ENCODE results near the gene TTC23.

DNA sequence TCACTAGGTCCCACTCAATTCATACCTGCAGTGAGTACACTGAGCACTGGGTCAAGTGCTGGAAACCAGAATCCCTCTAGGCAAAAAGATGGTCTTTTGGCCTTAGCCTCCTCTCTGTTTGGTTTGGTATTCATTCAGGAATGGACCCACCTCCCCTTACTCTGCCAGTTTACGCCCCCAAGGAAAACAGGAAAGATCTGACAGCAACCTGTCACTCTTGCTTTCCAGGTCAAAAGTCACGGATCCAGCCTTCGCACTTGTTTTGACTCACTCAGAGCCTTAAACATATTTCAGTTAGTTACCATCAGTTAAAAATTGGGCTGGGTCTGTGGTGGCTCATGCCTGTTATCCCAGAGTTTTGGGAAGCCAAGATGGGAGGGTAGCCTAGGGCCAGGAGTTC lies 76.4 kb downstream of the TTC23 start:
- no peak for TF ChIP-seq EP300 (IDR thresholded peaks at IDR 0.05; ENCODE audit: low read length)
- TF ChIP-seq, protein P1, sequence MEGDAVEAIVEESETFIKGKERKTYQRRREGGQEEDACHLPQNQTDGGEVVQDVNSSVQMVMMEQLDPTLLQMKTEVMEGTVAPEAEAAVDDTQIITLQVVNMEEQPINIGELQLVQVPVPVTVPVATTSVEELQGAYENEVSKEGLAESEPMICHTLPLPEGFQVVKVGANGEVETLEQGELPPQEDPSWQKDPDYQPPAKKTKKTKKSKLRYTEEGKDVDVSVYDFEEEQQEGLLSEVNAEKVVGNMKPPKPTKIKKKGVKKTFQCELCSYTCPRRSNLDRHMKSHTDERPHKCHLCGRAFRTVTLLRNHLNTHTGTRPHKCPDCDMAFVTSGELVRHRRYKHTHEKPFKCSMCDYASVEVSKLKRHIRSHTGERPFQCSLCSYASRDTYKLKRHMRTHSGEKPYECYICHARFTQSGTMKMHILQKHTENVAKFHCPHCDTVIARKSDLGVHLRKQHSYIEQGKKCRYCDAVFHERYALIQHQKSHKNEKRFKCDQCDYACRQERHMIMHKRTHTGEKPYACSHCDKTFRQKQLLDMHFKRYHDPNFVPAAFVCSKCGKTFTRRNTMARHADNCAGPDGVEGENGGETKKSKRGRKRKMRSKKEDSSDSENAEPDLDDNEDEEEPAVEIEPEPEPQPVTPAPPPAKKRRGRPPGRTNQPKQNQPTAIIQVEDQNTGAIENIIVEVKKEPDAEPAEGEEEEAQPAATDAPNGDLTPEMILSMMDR (IDR thresholded peaks at IDR 0.05 in 2 of 3, conservative IDR thresholded peaks at IDR 0.05 in 1 of 3; ENCODE audit: insufficient read depth in 2 of 3, low read depth in 1 of 3, low read length in 3 of 3) = no peak

Measured in K562 (cell line).